Liver (tissue), 3 donors: ENCODE data around the gene NOS3.

Experiments used
- FOXA1 ChIP-seq: IDR thresholded peaks from 2 replicates; pipeline ENCODE4 v1.6.1; 2016; ENCODE audit warnings: antibody characterized with exemption
- GABPA ChIP-seq, 2 donors: IDR thresholded peaks in 1 of 2; conservative IDR thresholded peaks in 1 of 2; 2 replicates each; pipeline ENCODE4 v1.6.1; 2016; ENCODE audit warnings: antibody characterized with exemption in 2 of 2, mild to moderate bottlenecking in 1 of 2, moderate library complexity in 1 of 2
- HNF4G ChIP-seq: IDR thresholded peaks from 2 replicates; pipeline ENCODE4 v1.6.1; 2016; ENCODE audit warnings: antibody characterized with exemption
- JUND ChIP-seq, 2 donors: IDR thresholded peaks; 2 replicates each; pipeline ENCODE4 v1.6.1; 2016; ENCODE audit warnings: antibody characterized with exemption in 2 of 2
- RAD21 ChIP-seq, 2 donors: IDR thresholded peaks; 2 replicates each; pipeline ENCODE4 v1.6.1; 2016; ENCODE audit warnings: antibody characterized with exemption in 2 of 2, mild to moderate bottlenecking in 2 of 2
- RXRA ChIP-seq, 2 donors: IDR thresholded peaks; 2 replicates each; pipeline ENCODE4 v1.6.1; 2017 to 2018; ENCODE audit warnings: antibody characterized with exemption in 2 of 2, mild to moderate bottlenecking in 1 of 2
- SP1 ChIP-seq: IDR thresholded peaks from 2 replicates; pipeline ENCODE4 v1.6.1; 2018; ENCODE audit warnings: antibody characterized with exemption, mild to moderate bottlenecking
- TAF1 ChIP-seq: conservative IDR thresholded peaks from 2 replicates; pipeline ENCODE4 v1.6.1; 2016; ENCODE audit warnings: antibody characterized with exemption, mild to moderate bottlenecking
- YY1 ChIP-seq: IDR thresholded peaks from 2 replicates; pipeline ENCODE4 v1.6.1; 2016; ENCODE audit warnings: antibody characterized with exemption, mild to moderate bottlenecking
- TF ChIP-seq, protein P1 (sequence below): fragments of 150-350 bp; IDR thresholded peaks from 2 replicates; pipeline ENCODE4 v1.5.1; 2017; ENCODE audit warnings: improper control_type of control experiment, low read depth, low read length; ENCODE audit not compliant: missing input control
- TF ChIP-seq, protein P2 (sequence below): IDR thresholded peaks from 2 replicates; pipeline ENCODE4 v1.6.1; 2016; ENCODE audit warnings: antibody characterized with exemption
- TF ChIP-seq, protein P3 (sequence below): IDR thresholded peaks from 2 replicates; pipeline ENCODE4 v1.6.1; 2016; ENCODE audit warnings: antibody characterized with exemption
- TF ChIP-seq, protein P4 (sequence below): IDR thresholded peaks from 2 replicates; pipeline ENCODE4 v1.6.1; 2016; ENCODE audit warnings: antibody characterized with exemption, mild to moderate bottlenecking
- TF ChIP-seq, protein P5 (sequence below): IDR thresholded peaks from 2 replicates; pipeline ENCODE4 v1.6.1; 2016; ENCODE audit warnings: antibody characterized with exemption
- donor health status: healthy.
- donor health status: healthy.

DNA sequence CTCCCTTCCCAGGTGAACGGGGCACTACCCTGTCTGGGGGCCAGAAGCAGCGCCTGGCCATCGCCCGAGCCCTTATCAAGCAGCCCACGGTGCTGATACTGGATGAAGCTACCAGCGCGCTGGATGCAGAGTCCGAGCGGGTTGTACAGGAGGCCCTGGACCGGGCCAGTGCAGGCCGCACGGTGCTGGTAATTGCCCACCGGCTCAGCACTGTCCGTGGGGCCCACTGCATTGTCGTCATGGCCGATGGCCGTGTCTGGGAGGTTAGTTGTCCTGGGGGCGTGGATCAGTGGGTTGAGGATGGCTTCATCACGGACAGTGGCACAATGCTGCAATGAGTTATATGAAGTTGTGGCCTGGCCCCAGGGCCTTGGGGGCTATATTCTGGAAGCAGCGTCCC is 53.1 kb downstream of the NOS3 start:
- TF ChIP-seq, protein P1, sequence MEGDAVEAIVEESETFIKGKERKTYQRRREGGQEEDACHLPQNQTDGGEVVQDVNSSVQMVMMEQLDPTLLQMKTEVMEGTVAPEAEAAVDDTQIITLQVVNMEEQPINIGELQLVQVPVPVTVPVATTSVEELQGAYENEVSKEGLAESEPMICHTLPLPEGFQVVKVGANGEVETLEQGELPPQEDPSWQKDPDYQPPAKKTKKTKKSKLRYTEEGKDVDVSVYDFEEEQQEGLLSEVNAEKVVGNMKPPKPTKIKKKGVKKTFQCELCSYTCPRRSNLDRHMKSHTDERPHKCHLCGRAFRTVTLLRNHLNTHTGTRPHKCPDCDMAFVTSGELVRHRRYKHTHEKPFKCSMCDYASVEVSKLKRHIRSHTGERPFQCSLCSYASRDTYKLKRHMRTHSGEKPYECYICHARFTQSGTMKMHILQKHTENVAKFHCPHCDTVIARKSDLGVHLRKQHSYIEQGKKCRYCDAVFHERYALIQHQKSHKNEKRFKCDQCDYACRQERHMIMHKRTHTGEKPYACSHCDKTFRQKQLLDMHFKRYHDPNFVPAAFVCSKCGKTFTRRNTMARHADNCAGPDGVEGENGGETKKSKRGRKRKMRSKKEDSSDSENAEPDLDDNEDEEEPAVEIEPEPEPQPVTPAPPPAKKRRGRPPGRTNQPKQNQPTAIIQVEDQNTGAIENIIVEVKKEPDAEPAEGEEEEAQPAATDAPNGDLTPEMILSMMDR, result no peak
- TF ChIP-seq, protein P2, sequence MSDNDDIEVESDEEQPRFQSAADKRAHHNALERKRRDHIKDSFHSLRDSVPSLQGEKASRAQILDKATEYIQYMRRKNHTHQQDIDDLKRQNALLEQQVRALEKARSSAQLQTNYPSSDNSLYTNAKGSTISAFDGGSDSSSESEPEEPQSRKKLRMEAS, result no peak
- no peak for TF ChIP-seq GABPA (IDR thresholded peaks at IDR 0.05 in 1 of 2, conservative IDR thresholded peaks at IDR 0.05 in 1 of 2)
- TF ChIP-seq, protein P3, sequence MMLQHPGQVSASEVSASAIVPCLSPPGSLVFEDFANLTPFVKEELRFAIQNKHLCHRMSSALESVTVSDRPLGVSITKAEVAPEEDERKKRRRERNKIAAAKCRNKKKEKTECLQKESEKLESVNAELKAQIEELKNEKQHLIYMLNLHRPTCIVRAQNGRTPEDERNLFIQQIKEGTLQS, result no peak
- no peak for TF ChIP-seq YY1
- no peak for TF ChIP-seq JUND (IDR thresholded peaks at IDR 0.05)
- TF ChIP-seq, protein P4, sequence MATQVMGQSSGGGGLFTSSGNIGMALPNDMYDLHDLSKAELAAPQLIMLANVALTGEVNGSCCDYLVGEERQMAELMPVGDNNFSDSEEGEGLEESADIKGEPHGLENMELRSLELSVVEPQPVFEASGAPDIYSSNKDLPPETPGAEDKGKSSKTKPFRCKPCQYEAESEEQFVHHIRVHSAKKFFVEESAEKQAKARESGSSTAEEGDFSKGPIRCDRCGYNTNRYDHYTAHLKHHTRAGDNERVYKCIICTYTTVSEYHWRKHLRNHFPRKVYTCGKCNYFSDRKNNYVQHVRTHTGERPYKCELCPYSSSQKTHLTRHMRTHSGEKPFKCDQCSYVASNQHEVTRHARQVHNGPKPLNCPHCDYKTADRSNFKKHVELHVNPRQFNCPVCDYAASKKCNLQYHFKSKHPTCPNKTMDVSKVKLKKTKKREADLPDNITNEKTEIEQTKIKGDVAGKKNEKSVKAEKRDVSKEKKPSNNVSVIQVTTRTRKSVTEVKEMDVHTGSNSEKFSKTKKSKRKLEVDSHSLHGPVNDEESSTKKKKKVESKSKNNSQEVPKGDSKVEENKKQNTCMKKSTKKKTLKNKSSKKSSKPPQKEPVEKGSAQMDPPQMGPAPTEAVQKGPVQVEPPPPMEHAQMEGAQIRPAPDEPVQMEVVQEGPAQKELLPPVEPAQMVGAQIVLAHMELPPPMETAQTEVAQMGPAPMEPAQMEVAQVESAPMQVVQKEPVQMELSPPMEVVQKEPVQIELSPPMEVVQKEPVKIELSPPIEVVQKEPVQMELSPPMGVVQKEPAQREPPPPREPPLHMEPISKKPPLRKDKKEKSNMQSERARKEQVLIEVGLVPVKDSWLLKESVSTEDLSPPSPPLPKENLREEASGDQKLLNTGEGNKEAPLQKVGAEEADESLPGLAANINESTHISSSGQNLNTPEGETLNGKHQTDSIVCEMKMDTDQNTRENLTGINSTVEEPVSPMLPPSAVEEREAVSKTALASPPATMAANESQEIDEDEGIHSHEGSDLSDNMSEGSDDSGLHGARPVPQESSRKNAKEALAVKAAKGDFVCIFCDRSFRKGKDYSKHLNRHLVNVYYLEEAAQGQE, result no peak
- TF ChIP-seq SP1, result no peak
- no peak for TF ChIP-seq RXRA (IDR thresholded peaks at IDR 0.05)
- TF ChIP-seq HNF4G, result no peak
- TF ChIP-seq, protein P5, sequence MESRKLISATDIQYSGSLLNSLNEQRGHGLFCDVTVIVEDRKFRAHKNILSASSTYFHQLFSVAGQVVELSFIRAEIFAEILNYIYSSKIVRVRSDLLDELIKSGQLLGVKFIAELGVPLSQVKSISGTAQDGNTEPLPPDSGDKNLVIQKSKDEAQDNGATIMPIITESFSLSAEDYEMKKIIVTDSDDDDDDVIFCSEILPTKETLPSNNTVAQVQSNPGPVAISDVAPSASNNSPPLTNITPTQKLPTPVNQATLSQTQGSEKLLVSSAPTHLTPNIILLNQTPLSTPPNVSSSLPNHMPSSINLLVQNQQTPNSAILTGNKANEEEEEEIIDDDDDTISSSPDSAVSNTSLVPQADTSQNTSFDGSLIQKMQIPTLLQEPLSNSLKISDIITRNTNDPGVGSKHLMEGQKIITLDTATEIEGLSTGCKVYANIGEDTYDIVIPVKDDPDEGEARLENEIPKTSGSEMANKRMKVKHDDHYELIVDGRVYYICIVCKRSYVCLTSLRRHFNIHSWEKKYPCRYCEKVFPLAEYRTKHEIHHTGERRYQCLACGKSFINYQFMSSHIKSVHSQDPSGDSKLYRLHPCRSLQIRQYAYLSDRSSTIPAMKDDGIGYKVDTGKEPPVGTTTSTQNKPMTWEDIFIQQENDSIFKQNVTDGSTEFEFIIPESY, result no peak
- TF ChIP-seq RAD21 (IDR thresholded peaks at IDR 0.05), result no peak
- TF ChIP-seq FOXA1, result no peak
- TF ChIP-seq TAF1, result no peak
